ENCODE results near the gene ERN2.

DNA sequence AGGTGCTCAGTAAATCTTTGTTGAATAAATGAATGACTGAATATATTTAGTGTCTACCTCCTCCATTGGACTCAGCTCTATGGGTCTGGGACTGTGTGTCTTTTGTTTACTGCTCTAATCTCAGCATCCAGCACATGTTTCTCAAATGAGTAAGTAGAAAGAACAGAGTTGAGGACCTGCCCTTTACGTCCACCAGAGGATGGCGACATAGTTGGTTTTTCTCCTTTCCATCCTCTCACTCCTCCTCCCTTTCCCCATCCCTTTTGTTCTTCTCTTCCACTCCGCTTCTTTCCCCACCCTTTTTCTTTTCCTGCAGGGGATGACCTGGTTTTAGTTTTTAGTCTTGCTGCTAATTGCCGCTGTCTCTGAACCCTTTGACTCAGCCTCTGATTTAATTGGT is 29.7 kb upstream of the ERN2 start:
- TF ChIP-seq, protein P1, sequence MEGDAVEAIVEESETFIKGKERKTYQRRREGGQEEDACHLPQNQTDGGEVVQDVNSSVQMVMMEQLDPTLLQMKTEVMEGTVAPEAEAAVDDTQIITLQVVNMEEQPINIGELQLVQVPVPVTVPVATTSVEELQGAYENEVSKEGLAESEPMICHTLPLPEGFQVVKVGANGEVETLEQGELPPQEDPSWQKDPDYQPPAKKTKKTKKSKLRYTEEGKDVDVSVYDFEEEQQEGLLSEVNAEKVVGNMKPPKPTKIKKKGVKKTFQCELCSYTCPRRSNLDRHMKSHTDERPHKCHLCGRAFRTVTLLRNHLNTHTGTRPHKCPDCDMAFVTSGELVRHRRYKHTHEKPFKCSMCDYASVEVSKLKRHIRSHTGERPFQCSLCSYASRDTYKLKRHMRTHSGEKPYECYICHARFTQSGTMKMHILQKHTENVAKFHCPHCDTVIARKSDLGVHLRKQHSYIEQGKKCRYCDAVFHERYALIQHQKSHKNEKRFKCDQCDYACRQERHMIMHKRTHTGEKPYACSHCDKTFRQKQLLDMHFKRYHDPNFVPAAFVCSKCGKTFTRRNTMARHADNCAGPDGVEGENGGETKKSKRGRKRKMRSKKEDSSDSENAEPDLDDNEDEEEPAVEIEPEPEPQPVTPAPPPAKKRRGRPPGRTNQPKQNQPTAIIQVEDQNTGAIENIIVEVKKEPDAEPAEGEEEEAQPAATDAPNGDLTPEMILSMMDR (conservative IDR thresholded peaks at IDR 0.05; ENCODE audit: low read depth, low read length) = no peak
- TF ChIP-seq CEBPB (IDR thresholded peaks at IDR 0.05; ENCODE audit: low read depth, low read length) = no peak
- no peak for TF ChIP-seq FOS (IDR thresholded peaks at IDR 0.05; ENCODE audit: low read depth, low read length)
- no peak for TF ChIP-seq NFE2L2 (IDR thresholded peaks at IDR 0.05; ENCODE audit: low read depth, low read length)
- TF ChIP-seq BHLHE40 (IDR thresholded peaks at IDR 0.05; ENCODE audit: low read depth, low read length) = no peak
- no peak for TF ChIP-seq POLR2A (IDR thresholded peaks at IDR 0.05; ENCODE audit: low read depth, low read length)
